NB4 (cell line): ENCODE data around the gene SCAMP4.

Source experiments
- DNase-seq: peaks from one replicate; pipeline ENCODE4 v3.0.0; 2010; ENCODE audit warnings: low read depth
- H3K4me3 ChIP-seq: one replicate; pipeline ENCODE4 v1.5.1; 2011; ENCODE audit warnings: mild to moderate bottlenecking, low read depth, low read length, moderate library complexity
- MYC ChIP-seq: IDR thresholded peaks from 2 replicates; pipeline ENCODE4 v1.6.1; 2011; ENCODE audit warnings: low read depth, low read length
- POLR2A ChIP-seq: IDR thresholded peaks from 2 replicates; pipeline ENCODE4 v1.6.1; 2011; ENCODE audit warnings: mild to moderate bottlenecking; ENCODE audit not compliant: insufficient read length; ENCODE audit errors: extremely low read depth
- TF ChIP-seq, protein P1 (sequence below): IDR thresholded peaks from one replicate; pipeline ENCODE4 v1.5.1; 2012; ENCODE audit warnings: low read depth, low read length
- TF ChIP-seq, protein P2 (sequence below): IDR thresholded peaks from 2 replicates; pipeline ENCODE4 v1.6.1; 2011; ENCODE audit warnings: low read depth, low read length

SCAMP4 gene

DNA sequence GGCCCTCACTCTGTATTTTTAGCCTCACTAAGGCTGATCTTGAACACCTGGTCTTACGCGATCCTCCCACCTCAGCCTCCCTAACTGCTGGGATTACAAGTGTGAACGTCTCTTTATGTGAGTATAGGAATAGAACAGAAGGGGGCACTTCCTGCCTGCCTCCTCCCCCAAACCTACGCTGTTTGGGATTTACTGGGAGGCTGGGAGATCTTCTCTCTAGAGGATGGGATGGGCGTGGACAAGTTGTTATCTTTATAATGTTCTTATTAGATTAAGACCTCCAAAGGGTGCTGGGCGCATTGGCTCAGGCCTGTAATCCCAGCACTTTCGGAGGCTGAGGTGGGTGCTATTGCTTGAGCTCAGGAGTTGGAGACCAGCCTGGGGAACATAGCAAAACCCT, 32.9 kb downstream of the SCAMP4 start:
- TF ChIP-seq MYC (no peak), POLR2A (no peak)
- TF ChIP-seq, protein P1, sequence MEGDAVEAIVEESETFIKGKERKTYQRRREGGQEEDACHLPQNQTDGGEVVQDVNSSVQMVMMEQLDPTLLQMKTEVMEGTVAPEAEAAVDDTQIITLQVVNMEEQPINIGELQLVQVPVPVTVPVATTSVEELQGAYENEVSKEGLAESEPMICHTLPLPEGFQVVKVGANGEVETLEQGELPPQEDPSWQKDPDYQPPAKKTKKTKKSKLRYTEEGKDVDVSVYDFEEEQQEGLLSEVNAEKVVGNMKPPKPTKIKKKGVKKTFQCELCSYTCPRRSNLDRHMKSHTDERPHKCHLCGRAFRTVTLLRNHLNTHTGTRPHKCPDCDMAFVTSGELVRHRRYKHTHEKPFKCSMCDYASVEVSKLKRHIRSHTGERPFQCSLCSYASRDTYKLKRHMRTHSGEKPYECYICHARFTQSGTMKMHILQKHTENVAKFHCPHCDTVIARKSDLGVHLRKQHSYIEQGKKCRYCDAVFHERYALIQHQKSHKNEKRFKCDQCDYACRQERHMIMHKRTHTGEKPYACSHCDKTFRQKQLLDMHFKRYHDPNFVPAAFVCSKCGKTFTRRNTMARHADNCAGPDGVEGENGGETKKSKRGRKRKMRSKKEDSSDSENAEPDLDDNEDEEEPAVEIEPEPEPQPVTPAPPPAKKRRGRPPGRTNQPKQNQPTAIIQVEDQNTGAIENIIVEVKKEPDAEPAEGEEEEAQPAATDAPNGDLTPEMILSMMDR, result no peak
- TF ChIP-seq, protein P2, sequence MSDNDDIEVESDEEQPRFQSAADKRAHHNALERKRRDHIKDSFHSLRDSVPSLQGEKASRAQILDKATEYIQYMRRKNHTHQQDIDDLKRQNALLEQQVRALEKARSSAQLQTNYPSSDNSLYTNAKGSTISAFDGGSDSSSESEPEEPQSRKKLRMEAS, result no peak
- no peak for DNase-seq
- no peak overlapping the region for H3K4me3 ChIP-seq

DNA sequence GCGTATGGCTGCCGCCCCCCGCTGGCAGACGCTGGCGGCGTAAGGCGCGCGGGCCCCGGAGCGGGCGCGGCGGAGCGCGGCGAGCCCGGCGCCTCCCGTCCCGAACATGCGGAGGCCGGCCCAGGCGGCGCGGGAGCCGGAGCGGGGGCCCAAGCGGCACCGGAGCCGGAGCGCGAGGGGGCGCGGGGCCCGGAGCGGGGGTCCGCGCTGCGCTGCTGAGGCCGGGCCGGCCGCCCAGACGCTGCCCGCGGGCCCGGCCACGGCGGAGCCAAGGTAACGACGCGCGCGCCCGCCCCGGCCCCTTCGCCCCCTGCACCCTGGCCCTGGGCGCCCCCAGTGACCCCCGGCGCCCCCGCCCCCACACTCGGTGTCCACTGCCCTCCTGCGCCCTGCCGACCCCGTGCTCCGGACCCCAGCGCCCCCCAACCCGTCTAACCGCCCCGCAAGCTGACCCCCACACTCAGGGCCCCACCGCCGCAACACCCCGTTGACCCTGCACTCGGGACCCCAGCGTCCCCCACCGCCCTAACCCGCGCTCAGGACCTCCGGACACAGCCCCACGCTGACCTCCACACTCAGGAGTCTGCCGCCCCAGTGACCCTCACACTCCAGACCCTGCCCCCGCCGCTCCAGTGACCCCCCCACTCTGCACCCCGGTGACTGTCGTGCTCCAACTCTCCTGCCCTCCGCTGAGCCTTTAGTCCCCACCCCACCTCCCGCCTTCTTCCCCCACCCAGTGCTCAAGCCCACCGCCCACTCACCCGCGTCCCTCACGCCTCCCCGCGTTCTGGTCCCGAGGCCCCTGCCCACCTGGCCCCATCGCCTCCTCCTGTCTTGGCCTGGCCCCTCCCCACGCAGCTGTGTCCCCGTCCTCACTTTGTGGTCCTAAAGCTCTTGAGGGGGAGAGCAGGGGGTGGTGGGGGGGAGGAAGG, 36.2 kb downstream of the SCAMP4 start, which contains the start of gene CSNK1G2:
Gene CSNK1G2, plus strand, starts transcription at position 27 of the 932 bp plus-strand sequence. CDS start 28,601 bp downstream, outside the sequence.
- TF ChIP-seq, protein P2, result no peak
- TF ChIP-seq POLR2A (no peak), MYC (no peak; the same call in 1 of the 2 replicates)
- TF ChIP-seq, protein P1, result no peak
- H3K4me3 ChIP-seq, result peak within 1 kb of the TSS; percentile 78
- DNase-seq, result no peak

DNA sequence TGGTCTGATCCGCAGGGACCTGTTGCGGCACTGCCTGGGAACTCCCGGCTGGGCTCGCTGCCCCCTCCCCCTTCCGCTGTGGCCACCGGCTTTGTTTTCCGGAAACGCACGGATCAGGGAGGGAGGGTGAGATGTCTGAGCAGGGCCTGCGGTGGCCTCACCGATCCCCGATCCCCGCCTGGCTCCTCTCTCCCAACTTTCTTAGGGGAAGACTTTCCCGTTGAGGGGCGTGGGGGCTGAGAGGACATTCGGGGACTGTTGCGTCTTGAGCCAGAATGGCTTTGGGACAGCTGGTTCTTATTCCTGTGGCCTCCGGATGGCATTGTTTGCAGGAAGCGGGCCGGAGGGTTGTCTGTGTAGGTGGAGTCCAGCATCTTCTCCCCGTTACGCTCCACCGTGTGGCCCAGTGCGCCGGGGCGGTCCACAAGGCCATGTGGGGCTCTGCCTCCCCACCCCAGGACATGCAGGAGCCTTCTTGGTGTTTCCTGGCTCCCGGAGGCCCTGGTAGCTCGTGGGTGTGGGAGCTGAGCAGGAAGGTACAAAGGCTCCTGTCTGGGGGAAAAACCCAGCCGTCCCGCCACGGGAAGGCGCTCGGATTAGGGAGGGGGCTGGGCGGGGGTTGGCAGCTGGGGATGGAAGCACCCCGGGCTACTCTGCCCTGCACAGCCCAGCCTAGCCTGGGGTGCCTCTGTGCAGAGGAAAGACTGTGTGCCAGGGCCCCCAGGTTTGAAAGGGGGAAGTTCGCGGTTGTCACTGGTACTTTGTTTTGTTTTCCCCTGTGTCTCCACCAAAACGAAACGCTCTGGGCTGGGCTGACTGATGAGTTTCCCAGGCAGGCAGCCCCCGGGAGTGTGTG, 37.1 kb downstream of the SCAMP4 start:
- peak overlapping the region; percentile 78 for H3K4me3 ChIP-seq
- peak; percentile 86 for DNase-seq
- TF ChIP-seq, protein P2, result peak; percentile 48; the same call in 1 of the 2 replicates
- TF ChIP-seq MYC (peak; percentile 50; the same call in 1 of the 2 replicates), POLR2A (no peak)

DNA sequence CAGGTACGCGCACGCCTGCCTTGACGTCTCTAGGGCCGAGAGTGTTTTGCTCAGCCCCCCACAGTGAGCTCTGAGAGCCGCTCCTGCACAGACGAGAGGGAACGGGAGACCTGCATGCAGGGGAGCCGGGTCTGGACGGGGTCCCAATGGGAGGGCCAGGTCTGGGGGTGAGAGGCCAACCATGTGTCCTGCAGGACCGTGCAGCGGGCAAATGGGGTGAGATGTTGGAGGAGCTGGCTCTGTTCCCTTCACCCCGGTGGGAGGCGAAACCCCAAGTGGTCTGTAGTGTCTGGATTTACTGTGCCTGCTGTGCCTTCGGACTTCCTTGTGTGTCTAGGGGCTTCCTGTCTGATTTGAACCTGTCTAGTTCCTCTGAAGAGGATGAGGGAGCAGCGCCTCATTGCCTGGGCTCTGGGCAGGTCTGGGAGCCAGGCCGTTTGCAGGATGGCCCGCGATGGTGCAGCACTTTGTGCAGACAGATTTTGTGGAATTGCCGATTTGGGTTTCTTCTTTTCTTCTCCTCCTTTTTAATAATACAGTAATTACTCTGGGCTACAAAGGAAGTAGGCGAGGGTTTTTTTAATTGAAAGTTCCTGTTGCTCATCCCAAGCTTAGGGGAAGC, 37.8 kb downstream of the SCAMP4 start:
- DNase-seq, result no peak
- H3K4me3 ChIP-seq, result peak overlapping the region; percentile 78
- TF ChIP-seq, protein P2, result no peak
- TF ChIP-seq MYC (no peak), POLR2A (no peak)
- TF ChIP-seq, protein P1, result no peak

DNA sequence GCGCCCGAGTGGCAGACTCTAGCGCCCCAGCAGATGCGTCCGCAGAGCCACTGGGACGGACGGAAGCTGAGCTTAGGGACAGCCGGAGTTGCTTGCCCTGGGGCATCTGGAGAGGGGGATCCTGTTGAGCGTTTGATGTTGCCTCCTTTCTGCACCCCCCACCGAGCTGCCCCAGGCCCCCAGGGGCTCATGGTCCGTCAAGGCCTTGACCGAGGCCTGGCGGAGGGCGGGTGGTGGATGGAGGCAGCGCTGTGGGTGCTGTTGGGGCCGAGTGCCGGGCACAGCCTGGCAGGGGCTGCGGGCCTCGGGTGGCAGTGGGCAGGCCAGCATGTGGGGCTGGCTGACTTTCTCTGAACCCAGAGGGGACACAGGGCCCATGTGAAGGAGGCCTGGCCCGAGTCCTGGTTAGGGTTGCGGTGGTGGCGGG, 38.5 kb downstream of the SCAMP4 start:
- H3K4me3 ChIP-seq, result no peak overlapping the region
- TF ChIP-seq, protein P1, result no peak
- TF ChIP-seq POLR2A (no peak), MYC (no peak)
- TF ChIP-seq, protein P2, result no peak
- no peak for DNase-seq
